Hepatocyte (in vitro differentiated cells): ENCODE data around the gene COPS4.

Experiments
- EZH2 ChIP-seq: fragments of 200-600 bp; sonication (generic); IDR thresholded peaks from 2 replicates; pipeline ENCODE4 v1.6.1; 2016; ENCODE audit warnings: antibody characterized with exemption, mild to moderate bottlenecking, borderline replicate concordance
- EZH2phosphoT487 ChIP-seq: fragments of 200-600 bp; sonication (generic); IDR thresholded peaks from one replicate; pipeline ENCODE4 v1.6.1; 2018; ENCODE audit warnings: antibody characterized with exemption, mild to moderate bottlenecking, low read depth, moderate library complexity; ENCODE audit not compliant: unreplicated experiment, severe bottlenecking
- TF ChIP-seq, protein P1 (sequence below): fragments of 200-600 bp; sonication (generic); IDR thresholded peaks from 2 replicates; pipeline ENCODE4 v1.5.1; 2016; ENCODE audit warnings: antibody characterized with exemption, mild to moderate bottlenecking; ENCODE audit not compliant: poor library complexity

DNA sequence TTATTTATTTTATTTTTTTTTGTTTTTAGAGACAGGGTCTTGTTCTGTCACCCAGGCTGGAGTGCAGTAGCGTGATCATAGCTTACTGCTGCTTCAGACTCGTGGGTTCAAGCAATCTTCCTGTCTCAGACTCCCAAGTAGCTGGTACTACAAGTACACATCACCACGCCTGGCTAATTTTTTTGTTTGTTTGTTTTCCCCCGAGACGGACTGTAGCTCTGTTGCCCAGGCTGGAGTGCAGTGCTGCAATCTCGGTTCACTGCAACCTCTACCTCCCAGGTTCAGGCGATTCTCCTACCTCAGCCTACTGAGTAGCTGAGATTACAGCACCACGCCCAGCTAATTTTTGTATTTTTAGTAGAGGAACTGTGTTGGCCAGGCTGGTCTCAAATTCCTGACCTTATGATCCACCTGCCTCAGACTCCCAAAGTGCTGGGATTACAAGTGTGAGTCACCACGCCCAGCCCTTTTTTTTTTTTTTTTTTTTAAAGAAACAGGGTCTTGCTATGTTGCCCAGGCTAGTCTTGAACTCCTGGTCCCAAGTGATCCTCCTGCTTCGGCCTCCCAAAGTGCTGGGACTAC lies 32.2 kb downstream of the COPS4 start:
- no peak for TF ChIP-seq EZH2phosphoT487
- TF ChIP-seq, protein P1, sequence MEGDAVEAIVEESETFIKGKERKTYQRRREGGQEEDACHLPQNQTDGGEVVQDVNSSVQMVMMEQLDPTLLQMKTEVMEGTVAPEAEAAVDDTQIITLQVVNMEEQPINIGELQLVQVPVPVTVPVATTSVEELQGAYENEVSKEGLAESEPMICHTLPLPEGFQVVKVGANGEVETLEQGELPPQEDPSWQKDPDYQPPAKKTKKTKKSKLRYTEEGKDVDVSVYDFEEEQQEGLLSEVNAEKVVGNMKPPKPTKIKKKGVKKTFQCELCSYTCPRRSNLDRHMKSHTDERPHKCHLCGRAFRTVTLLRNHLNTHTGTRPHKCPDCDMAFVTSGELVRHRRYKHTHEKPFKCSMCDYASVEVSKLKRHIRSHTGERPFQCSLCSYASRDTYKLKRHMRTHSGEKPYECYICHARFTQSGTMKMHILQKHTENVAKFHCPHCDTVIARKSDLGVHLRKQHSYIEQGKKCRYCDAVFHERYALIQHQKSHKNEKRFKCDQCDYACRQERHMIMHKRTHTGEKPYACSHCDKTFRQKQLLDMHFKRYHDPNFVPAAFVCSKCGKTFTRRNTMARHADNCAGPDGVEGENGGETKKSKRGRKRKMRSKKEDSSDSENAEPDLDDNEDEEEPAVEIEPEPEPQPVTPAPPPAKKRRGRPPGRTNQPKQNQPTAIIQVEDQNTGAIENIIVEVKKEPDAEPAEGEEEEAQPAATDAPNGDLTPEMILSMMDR: no peak
- TF ChIP-seq EZH2: no peak
